HG02884 (cell line): Measurements from ENCODE around the gene PTPN1.
"Not testable (repeated sequence)": the region's sequence is repeated elsewhere in the genome, so short reads cannot be mapped to it uniquely, and the experiment has no call there.

ENCODE experiments used
- ATAC-seq: cut with Tn5 transposase; IDR thresholded peaks from one replicate; pipeline ENCODE4 v1.9.1; 2021; ENCODE audit warnings: mild to moderate bottlenecking, moderate library complexity; ENCODE audit not compliant: unreplicated experiment

PTPN1 gene

GRCh38 chr20:50602432-50603088 lies 92.4 kb downstream of the PTPN1 start:
- ATAC-seq, result no peak

GRCh38 chr20:50604451-50604850 lies 94.3 kb downstream of the PTPN1 start:
- ATAC-seq, result no peak

- ATAC-seq, result no peak
Measured at GRCh38 chr20:50605136-50605535, 95.0 kb downstream of the PTPN1 start.

- no peak for ATAC-seq
Measured at GRCh38 chr20:50607436-50607835, 97.3 kb downstream of the PTPN1 start.

- ATAC-seq, result no peak
Measured at GRCh38 chr20:50607850-50608749, 97.9 kb downstream of the PTPN1 start.

- no peak for ATAC-seq
Measured at GRCh38 chr20:50608750-50609104, 98.5 kb downstream of the PTPN1 start.

- ATAC-seq, result no peak
Measured at GRCh38 chr20:50609438-50609989, 99.3 kb downstream of the PTPN1 start.

- no peak for ATAC-seq
Measured at GRCh38 chr20:50610212-50610718, 100.1 kb downstream of the PTPN1 start.

- no peak for ATAC-seq
Measured at GRCh38 chr20:50611128-50611810, 101.1 kb downstream of the PTPN1 start.

- no peak for ATAC-seq
Measured at GRCh38 chr20:50613438-50614169, 103.4 kb downstream of the PTPN1 start.

- ATAC-seq, result no peak
Measured at GRCh38 chr20:50615407-50615806, 105.2 kb downstream of the PTPN1 start.

- ATAC-seq, result no peak
Measured at GRCh38 chr20:50617022-50617421, 106.8 kb downstream of the PTPN1 start.

- ATAC-seq, result no peak
Measured at GRCh38 chr20:50618537-50618936, 108.4 kb downstream of the PTPN1 start.

- ATAC-seq, result not testable (repeated sequence)
Measured at GRCh38 chr20:50620459-50620858, 110.3 kb downstream of the PTPN1 start.

- ATAC-seq, result no peak
Measured at GRCh38 chr20:50621068-50621665, 111.0 kb downstream of the PTPN1 start.

- ATAC-seq, result no peak
Measured at GRCh38 chr20:50624351-50625016, 114.3 kb downstream of the PTPN1 start.

- no peak for ATAC-seq
Measured at GRCh38 chr20:50625986-50626677, 115.9 kb downstream of the PTPN1 start.

GRCh38 chr20:50627747-50628146 lies 117.6 kb downstream of the PTPN1 start:
- ATAC-seq, result no peak

GRCh38 chr20:50628332-50628731 lies 118.1 kb downstream of the PTPN1 start:
- no peak for ATAC-seq
